WTC11 (cell line): ENCODE results near the gene LRRN4CL. TPM values are rescaled to one million over a fixed set of nuclear protein-coding genes. Genes with fewer than 3 reads are reported as not detected.
A peak's percentile ranks its signal among the peaks of the same experiment; 100 is the strongest.

Experiments used
- ATAC-seq: fragments of 200-7000 bp; cut with Tn5 transposase; 2 replicates; pipeline ENCODE4 v1.10.0; 2021; ENCODE audit warnings: mild to moderate bottlenecking, moderate library complexity
- CTCF ChIA-PET: fragments of 300-600 bp; sonication (Branson Sonifier 250); formaldehyde crosslinking; loops from one replicate; lab custom pipeline; 2021; ENCODE audit warnings: antibody characterized with exemption; lab: Charles Lee
- POLR2A ChIA-PET: fragments of 350-600 bp; sonication (Branson Sonifier 250); formaldehyde crosslinking; loops from one replicate; lab custom pipeline; 2021; ENCODE audit warnings: antibody characterized with exemption; lab: Charles Lee
- DNase-seq: peaks from one replicate; pipeline ENCODE4 v3.0.0; 2021; ENCODE audit warnings: low spot score
- H3K27ac Mint-ChIP-seq: 2 replicates; pipeline ENCODE4 v1.8.0; 2021; ENCODE audit warnings: mixed read lengths
- H3K27me3 Mint-ChIP-seq: 2 replicates; pipeline ENCODE4 v1.8.0; 2021; ENCODE audit warnings: low read depth, mild to moderate bottlenecking, moderate library complexity, mixed read lengths
- H3K36me3 Mint-ChIP-seq: 2 replicates; pipeline ENCODE4 v1.8.0; 2021; ENCODE audit warnings: mixed read lengths
- H3K4me1 Mint-ChIP-seq: 2 replicates; pipeline ENCODE4 v1.8.0; 2022; ENCODE audit warnings: mixed read lengths
- H3K4me3 Mint-ChIP-seq: 2 replicates; pipeline ENCODE4 v1.8.0; 2021; ENCODE audit warnings: mild to moderate bottlenecking, moderate library complexity, mixed read lengths
- H3K9me3 Mint-ChIP-seq: 2 replicates; pipeline ENCODE4 v1.8.0; 2021; ENCODE audit warnings: mixed read lengths
- AFF4 ChIP-seq: sonication (generic); formaldehyde crosslinking; IDR thresholded peaks from 2 replicates; pipeline ENCODE4 v1.8.1; 2023; ENCODE audit warnings: mild to moderate bottlenecking, missing genetic modification reagents, borderline replicate concordance
- AR ChIP-seq: fragments of 250-450 bp; sonication (Bioruptor Pico); IDR thresholded peaks from 2 replicates; pipeline ENCODE4 v1.9.0; 2021; ENCODE audit warnings: mild to moderate bottlenecking
- ATF6 ChIP-seq: sonication (generic); formaldehyde crosslinking; IDR thresholded peaks from 2 replicates; pipeline ENCODE4 v1.8.1; 2023; ENCODE audit warnings: mild to moderate bottlenecking, missing genetic modification reagents
- ERG ChIP-seq: fragments of 250-450 bp; sonication (Bioruptor Pico); IDR thresholded peaks from 2 replicates; pipeline ENCODE4 v1.8.0; 2021; ENCODE audit warnings: mild to moderate bottlenecking
- GTF2I ChIP-seq: fragments of 250-450 bp; sonication (Bioruptor Pico); conservative IDR thresholded peaks from 2 replicates; pipeline ENCODE4 v1.4.0; 2021; ENCODE audit warnings: mild to moderate bottlenecking
- HMGXB4 ChIP-seq: sonication (generic); formaldehyde crosslinking; IDR thresholded peaks from 2 replicates; pipeline ENCODE4 v1.8.1; 2023; ENCODE audit warnings: mild to moderate bottlenecking, moderate library complexity, missing genetic modification reagents
- MAX ChIP-seq: sonication (generic); formaldehyde crosslinking; IDR thresholded peaks from 2 replicates; pipeline ENCODE4 v1.8.0; 2022; ENCODE audit warnings: mild to moderate bottlenecking, missing genetic modification reagents
- SMAD4 ChIP-seq: sonication (generic); formaldehyde crosslinking; IDR thresholded peaks from 2 replicates; pipeline ENCODE4 v1.8.0; 2022; ENCODE audit warnings: mild to moderate bottlenecking, missing genetic modification reagents
- ZBTB21 ChIP-seq: sonication (generic); formaldehyde crosslinking; IDR thresholded peaks from 2 replicates; pipeline ENCODE4 v1.8.1; 2023; ENCODE audit warnings: mild to moderate bottlenecking, missing genetic modification reagents, borderline replicate concordance
- ZNF121 ChIP-seq: sonication (generic); formaldehyde crosslinking; IDR thresholded peaks from 2 replicates; pipeline ENCODE4 v1.8.0; 2023; ENCODE audit warnings: missing genetic modification reagents
- ZNF138 ChIP-seq: sonication (generic); formaldehyde crosslinking; conservative IDR thresholded peaks from 2 replicates; pipeline ENCODE4 v1.8.1; 2022; ENCODE audit warnings: mild to moderate bottlenecking, moderate library complexity, missing genetic modification reagents
- ZNF416 ChIP-seq: fragments of 250-450 bp; sonication (Bioruptor Pico); IDR thresholded peaks from 2 replicates; pipeline ENCODE4 v1.9.0; 2021; ENCODE audit warnings: mild to moderate bottlenecking, inconsistent platforms
- ZNF671 ChIP-seq: fragments of 250-450 bp; sonication (Bioruptor Pico); IDR thresholded peaks from 2 replicates; pipeline ENCODE4 v1.8.0; 2021; ENCODE audit warnings: mild to moderate bottlenecking
- total RNA-seq: library from RNA; stranded (reverse); gene quantifications from 3 replicates; pipeline ENCODE4 v1.2.3, GENCODE V29; 2021

LRRN4CL gene
- total RNA-seq, 1 experiment from 2014 or later, result 0.39 TPM

GRCh38 chr11:62665599-62666258, 23.6 kb downstream of the LRRN4CL start:
- CTCF ChIA-PET, result interaction anchor here (0.6 to 2.2 kb wide), 15 partner anchors 11 to 325 kb away, joined by 3 to 10 read pairs (median 5); partner anchors contain the start of genes EML3, GANAB, INTS5 and TAF6L
- Mint-ChIP-seq H3K36me3 (peaks cover 30% of the 10 kb centered on the region), H3K4me1 (peaks cover 20% of the 10 kb centered on the region), H3K4me3 (peak overlapping the region; percentile 97), H3K9me3 (no peaks in the 10 kb centered on the region), H3K27ac (peak overlapping the region; percentile 95), H3K27me3 (no peaks in the 10 kb centered on the region)
- peak; percentile 31 for DNase-seq
- ATAC-seq, result no peak
- peak; percentile 85 for TF ChIP-seq ZNF121 (CRISPR knock-in tag)
- TF ChIP-seq SMAD4 (CRISPR knock-in tag), result peak; percentile 10; the same call in 1 of the 2 replicates
- TF ChIP-seq ZNF416 (CRISPR knock-in tag), result peak; percentile 43; the same call in 1 of the 2 replicates
- TF ChIP-seq ERG (CRISPR knock-in tag), result peak; percentile 60; the same call in 1 of the 2 replicates
- TF ChIP-seq HMGXB4 (CRISPR knock-in tag), result 0 out of 2 replicates have a peak, but pooled peaks have one; percentile 12
- TF ChIP-seq AFF4, result no peak
- TF ChIP-seq ZBTB21 (CRISPR knock-in tag), result 0 out of 2 replicates have a peak, but pooled peaks have one; percentile 13
- TF ChIP-seq ZNF671 (CRISPR knock-in tag), result 0 out of 2 replicates have a peak, but pooled peaks have one; percentile 3
- 0 out of 2 replicates have a peak, but pooled peaks have one; percentile 8 for TF ChIP-seq GTF2I (CRISPR knock-in tag)
- no peak for TF ChIP-seq ZNF138
- TF ChIP-seq AR, result 0 out of 2 replicates have a peak, but pooled peaks have one; percentile 5
- 0 out of 2 replicates have a peak, but pooled peaks have one; percentile 17 for TF ChIP-seq MAX (CRISPR knock-in tag)
- no peak for TF ChIP-seq ATF6 (CRISPR knock-in tag)
- TF ChIP-seq, all 79 proteins: peak for 10
- POLR2A ChIA-PET, result interaction anchor here (0.5 to 3.2 kb wide), 34 partner anchors 9 to 417 kb away, joined by 3 to 42 read pairs (median 7); partner anchors contain the start of genes B3GAT3, BSCL2, EEF1G and GANAB
